HUES6 (cell line): ENCODE data around the gene GAA.

Experiments used
- H3K27ac ChIP-seq: 2 replicates; pipeline ENCODE4 v1.7.0; 2013; ENCODE audit warnings: low read depth, mild to moderate bottlenecking, low read length, inconsistent platforms
- H3K27me3 ChIP-seq: 2 replicates; pipeline ENCODE4 v1.6.1; 2013; ENCODE audit warnings: low read length; ENCODE audit not compliant: control insufficient read depth, insufficient read depth
- H3K36me3 ChIP-seq: 2 replicates; pipeline ENCODE4 v1.6.1; 2013; ENCODE audit warnings: low read length; ENCODE audit not compliant: control insufficient read depth, insufficient read depth
- H3K4me1 ChIP-seq: 2 replicates; pipeline ENCODE4 v1.6.1; 2013; ENCODE audit warnings: low read length; ENCODE audit not compliant: control insufficient read depth, insufficient read depth
- H3K4me3 ChIP-seq: 2 replicates; pipeline ENCODE4 v1.5.1; 2013; ENCODE audit warnings: low read depth, low read length
- H3K9ac ChIP-seq: one replicate; pipeline ENCODE4 v1.6.1; 2013; ENCODE audit warnings: mild to moderate bottlenecking, low read length
- H3K9me3 ChIP-seq: 2 replicates; pipeline ENCODE4 v1.6.1; 2013; ENCODE audit warnings: low read depth, low read length; ENCODE audit not compliant: control insufficient read depth, insufficient read depth

GAA gene

GRCh38 chr17:80097127-80097621, 4.2 kb upstream of the GAA start:
- Histone ChIP-seq H3K27ac (no peak overlapping the region), H3K9me3 (no peaks in the 10 kb centered on the region), H3K27me3 (no peaks in the 10 kb centered on the region), H3K36me3 (no peaks in the 10 kb centered on the region), H3K9ac (no peak overlapping the region), H3K4me3 (no peak overlapping the region), H3K4me1 (peaks cover 7% of the 10 kb centered on the region)

GRCh38 chr17:80097844-80098691, 3.3 kb upstream of the GAA start:
- Histone ChIP-seq H3K36me3 (no peaks in the 10 kb centered on the region), H3K9ac (no peak overlapping the region), H3K4me1 (peaks cover 15% of the 10 kb centered on the region), H3K27ac (no peak overlapping the region), H3K4me3 (no peak overlapping the region), H3K9me3 (no peaks in the 10 kb centered on the region), H3K27me3 (no peaks in the 10 kb centered on the region)

- Histone ChIP-seq H3K27me3 (no peaks in the 10 kb centered on the region), H3K27ac (no peak overlapping the region), H3K4me1 (peaks cover 15% of the 10 kb centered on the region), H3K9me3 (no peaks in the 10 kb centered on the region), H3K9ac (no peak overlapping the region), H3K36me3 (no peaks in the 10 kb centered on the region), H3K4me3 (no peak overlapping the region)
Measured at GRCh38 chr17:80099291-80100034, 1.9 kb upstream of the GAA start.

- no peaks in the 10 kb centered on the region for H3K36me3 ChIP-seq
- no peak overlapping the region for H3K27ac ChIP-seq
- no peak overlapping the region for H3K9ac ChIP-seq
- peaks cover 15% of the 10 kb centered on the region for H3K4me1 ChIP-seq
- H3K27me3 ChIP-seq, result no peaks in the 10 kb centered on the region
- no peaks in the 10 kb centered on the region for H3K9me3 ChIP-seq
- no peak overlapping the region for H3K4me3 ChIP-seq
Measured at GRCh38 chr17:80100035-80100323, 1.4 kb upstream of the GAA start.

DNA sequence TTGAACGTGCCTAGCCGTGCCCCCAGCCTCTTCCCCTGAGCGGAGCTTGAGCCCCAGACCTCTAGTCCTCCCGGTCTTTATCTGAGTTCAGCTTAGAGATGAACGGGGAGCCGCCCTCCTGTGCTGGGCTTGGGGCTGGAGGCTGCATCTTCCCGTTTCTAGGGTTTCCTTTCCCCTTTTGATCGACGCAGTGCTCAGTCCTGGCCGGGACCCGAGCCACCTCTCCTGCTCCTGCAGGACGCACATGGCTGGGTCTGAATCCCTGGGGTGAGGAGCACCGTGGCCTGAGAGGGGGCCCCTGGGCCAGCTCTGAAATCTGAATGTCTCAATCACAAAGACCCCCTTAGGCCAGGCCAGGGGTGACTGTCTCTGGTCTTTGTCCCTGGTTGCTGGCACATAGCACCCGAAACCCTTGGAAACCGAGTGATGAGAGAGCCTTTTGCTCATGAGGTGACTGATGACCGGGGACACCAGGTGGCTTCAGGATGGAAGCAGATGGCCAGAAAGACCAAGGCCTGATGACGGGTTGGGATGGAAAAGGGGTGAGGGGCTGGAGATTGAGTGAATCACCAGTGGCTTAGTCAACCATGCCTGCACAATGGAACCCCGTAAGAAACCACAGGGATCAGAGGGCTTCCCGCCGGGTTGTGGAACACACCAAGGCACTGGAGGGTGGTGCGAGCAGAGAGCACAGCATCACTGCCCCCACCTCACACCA, 724 bp downstream of the GAA start:
- H3K27me3 ChIP-seq, result no peaks in the 10 kb centered on the region
- peak overlapping the region; percentile 98 for H3K4me3 ChIP-seq
- 0 out of 2 replicates have a peak, but pooled peaks cover 2% of the 10 kb centered on the region for H3K36me3 ChIP-seq
- peak overlapping the region; percentile 84 for H3K9ac ChIP-seq
- peaks cover 15% of the 10 kb centered on the region for H3K4me1 ChIP-seq
- H3K9me3 ChIP-seq, result no peaks in the 10 kb centered on the region
- no peak overlapping the region for H3K27ac ChIP-seq

DNA sequence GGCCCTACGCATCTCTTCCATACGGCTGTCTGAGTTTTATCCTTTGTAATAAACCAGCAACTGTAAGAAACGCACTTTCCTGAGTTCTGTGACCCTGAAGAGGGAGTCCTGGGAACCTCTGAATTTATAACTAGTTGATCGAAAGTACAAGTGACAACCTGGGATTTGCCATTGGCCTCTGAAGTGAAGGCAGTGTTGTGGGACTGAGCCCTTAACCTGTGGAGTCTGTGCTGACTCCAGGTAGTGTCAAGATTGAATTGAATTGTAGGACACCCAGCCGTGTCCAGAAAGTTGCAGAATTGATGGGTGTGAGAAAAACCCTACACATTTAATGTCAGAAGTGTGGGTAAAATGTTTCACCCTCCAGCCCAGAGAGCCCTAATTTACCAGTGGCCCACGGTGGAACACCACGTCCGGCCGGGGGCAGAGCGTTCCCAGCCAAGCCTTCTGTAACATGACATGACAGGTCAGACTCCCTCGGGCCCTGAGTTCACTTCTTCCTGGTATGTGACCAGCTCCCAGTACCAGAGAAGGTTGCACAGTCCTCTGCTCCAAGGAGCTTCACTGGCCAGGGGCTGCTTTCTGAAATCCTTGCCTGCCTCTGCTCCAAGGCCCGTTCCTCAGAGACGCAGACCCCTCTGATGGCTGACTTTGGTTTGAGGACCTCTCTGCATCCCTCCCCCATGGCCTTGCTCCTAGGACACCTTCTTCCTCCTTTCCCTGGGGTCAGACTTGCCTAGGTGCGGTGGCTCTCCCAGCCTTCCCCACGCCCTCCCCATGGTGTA, 1.5 kb downstream of the GAA start:
- Histone ChIP-seq H3K4me3 (peak overlapping the region; percentile 98), H3K9ac (no peak overlapping the region), H3K27ac (no peak overlapping the region), H3K27me3 (no peaks in the 10 kb centered on the region), H3K9me3 (no peaks in the 10 kb centered on the region), H3K36me3 (peaks cover 3% of the 10 kb centered on the region; the same call in 1 of the 2 replicates), H3K4me1 (peaks cover 15% of the 10 kb centered on the region)

- no peak overlapping the region for H3K27ac ChIP-seq
- no peak overlapping the region for H3K4me3 ChIP-seq
- H3K9ac ChIP-seq, result no peak overlapping the region
- H3K27me3 ChIP-seq, result no peaks in the 10 kb centered on the region
- peaks cover 15% of the 10 kb centered on the region for H3K4me1 ChIP-seq
- H3K9me3 ChIP-seq, result no peaks in the 10 kb centered on the region
- H3K36me3 ChIP-seq, result peaks cover 9% of the 10 kb centered on the region; the same call in 1 of the 2 replicates
Measured at GRCh38 chr17:80103449-80104085, 2.2 kb downstream of the GAA start.

DNA sequence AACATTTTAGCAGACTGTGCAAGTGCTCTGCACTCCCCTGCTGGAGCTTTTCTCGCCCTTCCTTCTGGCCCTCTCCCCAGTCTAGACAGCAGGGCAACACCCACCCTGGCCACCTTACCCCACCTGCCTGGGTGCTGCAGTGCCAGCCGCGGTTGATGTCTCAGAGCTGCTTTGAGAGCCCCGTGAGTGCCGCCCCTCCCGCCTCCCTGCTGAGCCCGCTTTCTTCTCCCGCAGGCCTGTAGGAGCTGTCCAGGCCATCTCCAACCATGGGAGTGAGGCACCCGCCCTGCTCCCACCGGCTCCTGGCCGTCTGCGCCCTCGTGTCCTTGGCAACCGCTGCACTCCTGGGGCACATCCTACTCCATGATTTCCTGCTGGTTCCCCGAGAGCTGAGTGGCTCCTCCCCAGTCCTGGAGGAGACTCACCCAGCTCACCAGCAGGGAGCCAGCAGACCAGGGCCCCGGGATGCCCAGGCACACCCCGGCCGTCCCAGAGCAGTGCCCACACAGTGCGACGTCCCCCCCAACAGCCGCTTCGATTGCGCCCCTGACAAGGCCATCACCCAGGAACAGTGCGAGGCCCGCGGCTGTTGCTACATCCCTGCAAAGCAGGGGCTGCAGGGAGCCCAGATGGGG, 3.1 kb downstream of the GAA start:
- Histone ChIP-seq H3K4me3 (no peak overlapping the region), H3K27me3 (no peaks in the 10 kb centered on the region), H3K4me1 (peaks cover 15% of the 10 kb centered on the region), H3K27ac (no peak overlapping the region), H3K36me3 (peaks cover 15% of the 10 kb centered on the region), H3K9ac (no peak overlapping the region), H3K9me3 (no peaks in the 10 kb centered on the region)

DNA sequence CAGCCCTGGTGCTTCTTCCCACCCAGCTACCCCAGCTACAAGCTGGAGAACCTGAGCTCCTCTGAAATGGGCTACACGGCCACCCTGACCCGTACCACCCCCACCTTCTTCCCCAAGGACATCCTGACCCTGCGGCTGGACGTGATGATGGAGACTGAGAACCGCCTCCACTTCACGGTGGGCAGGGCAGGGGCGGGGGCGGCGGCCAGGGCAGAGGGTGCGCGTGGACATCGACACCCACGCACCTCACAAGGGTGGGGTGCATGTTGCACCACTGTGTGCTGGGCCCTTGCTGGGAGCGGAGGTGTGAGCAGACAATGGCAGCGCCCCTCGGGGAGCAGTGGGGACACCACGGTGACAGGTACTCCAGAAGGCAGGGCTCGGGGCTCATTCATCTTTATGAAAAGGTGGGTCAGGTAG, 3.6 kb downstream of the GAA start:
- Histone ChIP-seq H3K4me3 (no peak overlapping the region), H3K9me3 (no peaks in the 10 kb centered on the region), H3K9ac (no peak overlapping the region), H3K4me1 (peaks cover 15% of the 10 kb centered on the region), H3K27ac (no peak overlapping the region), H3K27me3 (no peaks in the 10 kb centered on the region), H3K36me3 (peaks cover 15% of the 10 kb centered on the region)

- H3K27me3 ChIP-seq, result no peaks in the 10 kb centered on the region
- no peaks in the 10 kb centered on the region for H3K9me3 ChIP-seq
- peaks cover 18% of the 10 kb centered on the region for H3K36me3 ChIP-seq
- peaks cover 14% of the 10 kb centered on the region for H3K4me1 ChIP-seq
- no peak overlapping the region for H3K4me3 ChIP-seq
- H3K27ac ChIP-seq, result no peak overlapping the region
- H3K9ac ChIP-seq, result no peak overlapping the region
Measured at GRCh38 chr17:80105762-80106161, 4.4 kb downstream of the GAA start.
